NT2/D1 (cell line): ENCODE data around the gene GSTO2.

Experiments
- DNase-seq: peaks from one replicate; pipeline ENCODE4 v3.0.0-alpha.2; 2011; ENCODE audit warnings: low read depth, low spot score
- H3K27me3 ChIP-seq: 2 replicates; pipeline ENCODE4 v1.6.0; 2011; ENCODE audit warnings: mild to moderate bottlenecking; ENCODE audit not compliant: insufficient read length, insufficient read depth
- H3K36me3 ChIP-seq: 2 replicates; pipeline ENCODE4 v1.6.1; 2011; ENCODE audit warnings: mild to moderate bottlenecking, low read length, mixed read lengths; ENCODE audit not compliant: insufficient read depth, insufficient read length
- H3K4me1 ChIP-seq: 2 replicates; pipeline ENCODE4 v1.5.1; 2011; ENCODE audit not compliant: insufficient read depth, insufficient read length
- H3K4me3 ChIP-seq: 2 replicates; pipeline ENCODE4 v1.5.1; 2011; ENCODE audit warnings: low read depth; ENCODE audit not compliant: insufficient read length
- H3K9ac ChIP-seq: 2 replicates; pipeline ENCODE4 v1.6.0; 2011; ENCODE audit warnings: low read depth; ENCODE audit not compliant: insufficient read length
- H3K9me3 ChIP-seq: 2 replicates; pipeline ENCODE4 v1.5.1; 2011; ENCODE audit warnings: mild to moderate bottlenecking, low read length; ENCODE audit not compliant: insufficient read depth
- SUZ12 ChIP-seq: IDR thresholded peaks from 2 replicates; pipeline ENCODE4 v1.6.1; 2011; ENCODE audit not compliant: insufficient read length, insufficient read depth; ENCODE audit errors: extremely low read depth
- YY1 ChIP-seq: IDR thresholded peaks from 2 replicates; pipeline ENCODE4 v1.6.1; 2011; ENCODE audit not compliant: insufficient read length, insufficient read depth
- ZNF274 ChIP-seq: IDR thresholded peaks from 2 replicates; pipeline ENCODE4 v1.6.1; 2011; ENCODE audit warnings: mild to moderate bottlenecking, low read depth, low read length

Gene GSTO2

DNA sequence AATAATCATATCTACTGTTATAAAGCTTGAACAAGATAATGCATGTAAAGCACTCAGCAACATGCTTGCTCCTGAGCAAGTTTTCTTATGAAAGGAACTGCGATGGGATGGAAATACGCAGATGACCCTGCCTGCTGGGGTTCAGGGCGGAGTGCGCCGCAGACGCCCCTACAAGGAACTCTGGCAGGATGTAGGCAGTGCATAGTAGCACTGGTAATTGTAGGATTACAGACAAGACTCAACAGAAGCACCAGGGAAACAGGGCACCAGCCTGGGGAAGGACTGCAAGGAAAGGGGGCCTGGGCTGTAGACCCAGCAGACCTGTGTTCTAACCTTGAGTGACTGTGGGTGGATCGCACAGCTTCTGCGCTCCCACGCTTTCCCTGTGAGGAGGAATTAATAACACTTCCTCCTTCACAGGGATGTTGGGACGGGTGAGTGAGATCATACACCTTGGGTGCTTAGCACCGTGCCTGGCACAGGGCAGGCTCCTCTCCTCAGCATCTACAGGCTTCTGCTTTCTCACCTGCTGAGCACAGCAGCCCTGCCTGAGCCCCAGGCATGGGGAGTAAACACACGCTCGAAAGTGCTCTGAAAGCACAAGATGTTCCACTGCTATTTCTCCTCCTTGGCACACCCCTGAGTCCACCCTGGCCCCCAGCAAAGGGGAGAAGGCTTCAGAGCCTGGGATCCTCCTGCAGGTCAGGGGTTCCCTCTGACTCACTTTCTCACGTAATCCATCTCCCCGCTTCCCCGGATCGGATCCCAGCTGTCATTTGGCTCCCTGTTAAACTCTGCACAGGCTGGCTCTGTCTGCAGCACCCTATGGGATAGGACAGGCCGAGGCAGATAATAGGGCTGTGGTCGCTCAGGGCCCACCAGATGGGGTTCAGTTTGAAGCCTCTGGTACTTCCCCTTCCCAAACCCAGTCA is 50.1 kb downstream of the GSTO2 start:
- DNase-seq = no peak
- Histone ChIP-seq H3K27me3 (no peaks in the 10 kb centered on the region), H3K9me3 (no peaks in the 10 kb centered on the region), H3K9ac (no peak overlapping the region), H3K4me3 (no peak overlapping the region), H3K4me1 (peaks cover 13% of the 10 kb centered on the region), H3K36me3 (peaks cover 35% of the 10 kb centered on the region)
- TF ChIP-seq ZNF274 = no peak
- TF ChIP-seq YY1 = no peak
- no peak for TF ChIP-seq SUZ12

DNA sequence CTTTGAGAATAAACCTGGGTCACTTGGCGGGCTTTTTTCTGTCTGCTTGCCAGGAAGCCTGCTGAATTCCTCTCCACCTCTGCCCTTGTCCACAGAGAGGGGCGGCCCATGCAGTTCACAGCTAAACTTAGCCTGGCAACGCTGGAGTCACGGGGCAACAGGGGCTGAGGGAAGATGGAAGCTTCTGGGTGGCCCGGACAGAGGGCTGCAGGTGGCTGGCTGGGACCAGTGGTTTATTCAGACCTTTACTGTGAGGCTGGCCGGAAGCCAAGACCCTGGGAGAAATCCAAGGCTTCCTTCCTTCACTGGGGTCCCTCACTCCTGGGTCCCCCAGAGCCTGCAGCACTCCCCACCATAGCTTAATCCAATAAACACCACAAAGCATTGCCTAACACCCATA is 52.2 kb downstream of the GSTO2 start:
- Histone ChIP-seq H3K36me3 (peaks cover 32% of the 10 kb centered on the region), H3K9me3 (no peaks in the 10 kb centered on the region), H3K4me3 (no peak overlapping the region), H3K27me3 (no peaks in the 10 kb centered on the region), H3K9ac (no peak overlapping the region), H3K4me1 (peaks cover 17% of the 10 kb centered on the region)
- no peak for DNase-seq
- TF ChIP-seq ZNF274 (no peak), YY1 (no peak), SUZ12 (no peak)

DNA sequence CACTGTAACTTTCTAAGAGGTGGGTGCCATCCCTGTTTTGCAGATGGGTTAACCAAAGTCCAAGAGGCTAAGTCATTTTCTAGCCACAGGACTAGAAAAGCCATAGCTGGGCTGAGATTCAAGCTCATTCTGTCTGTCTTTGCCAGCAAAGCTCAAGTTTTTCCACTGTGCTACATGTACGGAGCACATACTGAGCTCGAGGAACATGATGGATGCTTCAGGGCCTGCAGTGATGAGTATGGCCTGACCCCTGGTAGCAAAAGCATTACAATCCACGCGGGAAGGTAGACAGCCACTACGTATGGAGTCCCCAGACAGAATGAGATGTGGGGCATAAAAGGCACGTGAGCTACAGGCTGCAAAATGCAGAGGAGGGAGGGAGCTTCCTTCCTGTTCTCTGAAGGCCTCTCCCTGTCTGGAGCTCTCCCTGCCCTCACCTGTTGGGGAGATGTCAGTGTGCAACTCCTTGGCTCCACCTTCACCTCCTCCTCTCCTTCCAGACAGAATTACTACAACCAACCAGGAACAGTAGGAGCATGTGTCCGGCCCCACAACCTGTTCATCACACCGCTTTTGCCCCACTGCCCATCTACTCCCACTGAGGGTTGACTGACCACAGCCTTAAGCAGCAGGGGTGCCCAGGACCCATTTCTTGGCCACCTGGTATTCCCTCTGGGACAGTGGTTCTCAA is 52.9 kb downstream of the GSTO2 start:
- no peak overlapping the region for H3K4me3 ChIP-seq
- no peak for DNase-seq
- no peaks in the 10 kb centered on the region for H3K27me3 ChIP-seq
- no peaks in the 10 kb centered on the region for H3K9me3 ChIP-seq
- TF ChIP-seq ZNF274 (no peak), SUZ12 (no peak), YY1 (no peak)
- no peak overlapping the region for H3K9ac ChIP-seq
- H3K4me1 ChIP-seq = peaks cover 19% of the 10 kb centered on the region
- H3K36me3 ChIP-seq = peaks cover 33% of the 10 kb centered on the region

DNA sequence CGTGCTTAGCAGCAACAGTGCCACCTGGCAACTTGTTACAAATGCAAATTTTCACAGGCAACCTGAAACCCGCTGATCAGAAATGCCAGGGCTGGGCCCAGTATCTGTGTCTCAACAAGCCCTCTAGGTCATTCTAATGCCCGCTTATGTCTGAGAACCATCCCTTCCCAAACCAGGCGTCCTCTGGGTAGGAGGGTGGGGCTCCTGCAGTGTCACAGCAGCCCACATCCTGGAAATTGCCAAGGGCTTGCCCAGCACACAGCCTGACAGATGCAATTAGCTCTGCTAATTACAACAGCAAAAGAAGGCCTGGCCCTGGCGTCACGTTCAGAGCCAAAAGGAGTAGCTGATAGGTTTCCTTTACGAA is 53.4 kb downstream of the GSTO2 start:
- Histone ChIP-seq H3K4me3 (no peak overlapping the region), H3K9ac (no peak overlapping the region), H3K36me3 (peaks cover 33% of the 10 kb centered on the region), H3K9me3 (no peaks in the 10 kb centered on the region), H3K27me3 (no peaks in the 10 kb centered on the region), H3K4me1 (peaks cover 21% of the 10 kb centered on the region)
- TF ChIP-seq ZNF274 = no peak
- DNase-seq = no peak

DNA sequence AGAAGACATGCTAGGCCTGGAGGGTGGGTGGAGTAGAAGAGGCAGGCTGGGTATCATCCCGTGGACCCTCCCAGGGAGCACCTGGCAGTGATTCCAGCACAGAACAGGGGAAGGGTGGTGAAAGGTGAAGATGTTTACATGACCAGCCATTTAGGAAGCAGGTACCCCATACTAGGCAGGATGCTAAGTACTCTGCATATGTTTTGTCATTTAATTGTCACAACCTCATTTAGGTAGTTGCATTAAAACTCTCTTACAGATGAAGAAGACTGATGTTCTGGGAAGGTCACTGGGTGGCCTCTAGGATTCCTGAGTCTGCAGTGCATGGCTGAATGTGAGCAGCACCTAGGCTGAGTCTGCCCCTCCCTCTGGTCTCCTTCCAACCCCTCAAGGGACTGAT is 54.1 kb downstream of the GSTO2 start:
- no peak overlapping the region for H3K9ac ChIP-seq
- no peak for TF ChIP-seq SUZ12
- TF ChIP-seq YY1 = no peak
- TF ChIP-seq ZNF274 = no peak
- H3K9me3 ChIP-seq = no peaks in the 10 kb centered on the region
- H3K4me3 ChIP-seq = no peak overlapping the region
- peaks cover 28% of the 10 kb centered on the region for H3K4me1 ChIP-seq
- DNase-seq = no peak
- H3K36me3 ChIP-seq = peaks cover 33% of the 10 kb centered on the region
- no peaks in the 10 kb centered on the region for H3K27me3 ChIP-seq

DNA sequence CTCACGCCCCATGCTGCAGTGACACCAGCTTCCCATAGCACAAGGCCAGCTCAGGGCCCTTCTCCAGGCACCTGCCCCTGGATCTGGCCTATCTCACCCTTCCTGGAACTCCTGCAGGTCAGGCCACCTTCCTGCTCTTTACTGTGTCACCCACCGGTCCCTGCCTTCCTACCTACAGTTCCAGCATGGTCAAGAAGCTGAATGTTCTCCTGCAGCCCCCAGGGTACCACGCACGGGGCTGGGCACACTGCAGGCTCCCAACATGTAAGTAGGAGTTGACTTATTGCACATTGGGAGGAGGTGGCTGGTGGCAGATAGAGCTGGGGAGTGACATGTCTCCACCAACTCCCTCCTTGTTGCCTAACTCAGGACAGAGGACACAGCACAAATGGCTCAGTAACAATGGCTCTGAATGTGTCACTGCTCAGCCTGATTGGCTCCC is 54.8 kb downstream of the GSTO2 start:
- H3K36me3 ChIP-seq = peaks cover 30% of the 10 kb centered on the region
- TF ChIP-seq ZNF274 (no peak), YY1 (no peak), SUZ12 (no peak)
- H3K4me1 ChIP-seq = peaks cover 28% of the 10 kb centered on the region
- no peak overlapping the region for H3K4me3 ChIP-seq
- H3K9ac ChIP-seq = no peak overlapping the region
- no peaks in the 10 kb centered on the region for H3K9me3 ChIP-seq
- DNase-seq = no peak
- no peaks in the 10 kb centered on the region for H3K27me3 ChIP-seq

DNA sequence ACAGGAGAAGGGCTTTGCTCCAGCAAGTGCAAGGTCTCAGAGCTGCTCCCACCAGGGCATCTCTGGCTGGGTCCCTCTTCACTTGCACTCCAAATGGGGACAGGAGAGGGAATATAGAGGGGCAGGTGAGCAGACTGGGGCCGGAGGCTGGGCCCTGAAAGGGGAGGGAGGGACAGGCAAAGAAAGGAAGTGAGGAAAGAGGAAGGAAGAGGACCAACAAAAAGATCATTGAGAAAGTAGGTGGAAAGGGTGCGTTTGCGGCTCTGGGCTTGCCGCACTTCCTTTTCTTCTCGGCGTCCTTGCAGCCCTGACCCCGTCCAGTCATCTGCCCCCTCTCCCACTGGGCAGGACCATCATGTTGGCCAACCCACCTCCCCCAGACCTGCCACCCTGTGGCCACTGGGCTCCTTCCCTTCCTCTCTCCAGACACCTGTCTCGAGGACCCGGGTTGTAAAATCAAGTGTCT is 55.3 kb downstream of the GSTO2 start:
- H3K9me3 ChIP-seq = no peaks in the 10 kb centered on the region
- TF ChIP-seq ZNF274 = no peak
- TF ChIP-seq YY1 = no peak
- no peak for TF ChIP-seq SUZ12
- peaks cover 27% of the 10 kb centered on the region for H3K4me1 ChIP-seq
- H3K27me3 ChIP-seq = no peaks in the 10 kb centered on the region
- no peak overlapping the region for H3K4me3 ChIP-seq
- H3K36me3 ChIP-seq = peaks cover 30% of the 10 kb centered on the region
- no peak overlapping the region for H3K9ac ChIP-seq
- no peak for DNase-seq
